ENCODE results near the gene ILF2.

ILF2 gene

GRCh38 chr1:153626904-153627714 is 43.7 kb downstream of the ILF2 start, which contains the start of gene S100A13:
TSS of gene S100A13 (minus strand) at chr1:153627505. CDS start at chr1:153626472, 1,033 bp downstream.
- H3K4me1 ChIP-seq (ENCODE audit: control insufficient read depth, insufficient read depth, low read length): peaks cover 45% of the 10 kb centered on the region
- H3K9me3 ChIP-seq (ENCODE audit: control insufficient read depth, insufficient read depth, low read depth, low read length): no peaks in the 10 kb centered on the region
- 0 out of 2 replicates have a peak, but pooled peaks cover 3% of the 10 kb centered on the region for H3K27me3 ChIP-seq (ENCODE audit: control insufficient read depth, insufficient read depth, low read length)
- peak within 1 kb of the TSS; percentile 79 for H3K9ac ChIP-seq (ENCODE audit: low read length)
- peak within 1 kb of the TSS; percentile 75 for H3K4me3 ChIP-seq (ENCODE audit: low read depth, low read length)
- peak within 1 kb of the TSS; percentile 50; the same call in 1 of the 2 replicates for H3K27ac ChIP-seq (ENCODE audit: low read depth, low read length)
- 0 out of 2 replicates have a peak, but pooled peaks cover 13% of the 10 kb centered on the region for H3K36me3 ChIP-seq (ENCODE audit: control insufficient read depth, insufficient read depth, low read length)

GRCh38 chr1:153626477-153626903 is 44.3 kb downstream of the ILF2 start:
- H3K27me3 ChIP-seq (ENCODE audit: control insufficient read depth, insufficient read depth, low read length): 0 out of 2 replicates have a peak, but pooled peaks cover 3% of the 10 kb centered on the region
- H3K4me1 ChIP-seq (ENCODE audit: control insufficient read depth, insufficient read depth, low read length): peaks cover 45% of the 10 kb centered on the region
- H3K36me3 ChIP-seq (ENCODE audit: control insufficient read depth, insufficient read depth, low read length): 0 out of 2 replicates have a peak, but pooled peaks cover 13% of the 10 kb centered on the region
- H3K4me3 ChIP-seq (ENCODE audit: low read depth, low read length): peak overlapping the region; percentile 75
- peak overlapping the region; percentile 79 for H3K9ac ChIP-seq (ENCODE audit: low read length)
- H3K27ac ChIP-seq (ENCODE audit: low read depth, low read length): peak overlapping the region; percentile 50; the same call in 1 of the 2 replicates
- H3K9me3 ChIP-seq (ENCODE audit: control insufficient read depth, insufficient read depth, low read depth, low read length): no peaks in the 10 kb centered on the region

GRCh38 chr1:153624965-153625611 is 45.7 kb downstream of the ILF2 start:
- Histone ChIP-seq H3K4me3 (ENCODE audit: low read depth, low read length) (no peak overlapping the region), H3K27ac (ENCODE audit: low read depth, low read length) (no peak overlapping the region), H3K27me3 (ENCODE audit: control insufficient read depth, insufficient read depth, low read length) (0 out of 2 replicates have a peak, but pooled peaks cover 3% of the 10 kb centered on the region), H3K9me3 (ENCODE audit: control insufficient read depth, insufficient read depth, low read depth, low read length) (no peaks in the 10 kb centered on the region), H3K4me1 (ENCODE audit: control insufficient read depth, insufficient read depth, low read length) (peaks cover 42% of the 10 kb centered on the region), H3K9ac (ENCODE audit: low read length) (no peak overlapping the region), H3K36me3 (ENCODE audit: control insufficient read depth, insufficient read depth, low read length) (peaks cover 16% of the 10 kb centered on the region; the same call in 1 of the 2 replicates)

- Histone ChIP-seq H3K36me3 (ENCODE audit: control insufficient read depth, insufficient read depth, low read length) (peaks cover 22% of the 10 kb centered on the region; the same call in 1 of the 2 replicates), H3K27ac (ENCODE audit: low read depth, low read length) (no peak overlapping the region), H3K4me1 (ENCODE audit: control insufficient read depth, insufficient read depth, low read length) (peaks cover 23% of the 10 kb centered on the region), H3K9me3 (ENCODE audit: control insufficient read depth, insufficient read depth, low read depth, low read length) (no peaks in the 10 kb centered on the region), H3K9ac (ENCODE audit: low read length) (no peak overlapping the region), H3K27me3 (ENCODE audit: control insufficient read depth, insufficient read depth, low read length) (0 out of 2 replicates have a peak, but pooled peaks cover 3% of the 10 kb centered on the region), H3K4me3 (ENCODE audit: low read depth, low read length) (no peak overlapping the region)
Measured at GRCh38 chr1:153623101-153623500, 47.7 kb downstream of the ILF2 start.

- H3K27me3 ChIP-seq (ENCODE audit: control insufficient read depth, insufficient read depth, low read length): no peaks in the 10 kb centered on the region
- no peaks in the 10 kb centered on the region for H3K9me3 ChIP-seq (ENCODE audit: control insufficient read depth, insufficient read depth, low read depth, low read length)
- H3K4me3 ChIP-seq (ENCODE audit: low read depth, low read length): no peak overlapping the region
- peaks cover 16% of the 10 kb centered on the region; the same call in 1 of the 2 replicates for H3K36me3 ChIP-seq (ENCODE audit: control insufficient read depth, insufficient read depth, low read length)
- no peak overlapping the region for H3K27ac ChIP-seq (ENCODE audit: low read depth, low read length)
- H3K4me1 ChIP-seq (ENCODE audit: control insufficient read depth, insufficient read depth, low read length): peaks cover 21% of the 10 kb centered on the region; the same call in 1 of the 2 replicates
- H3K9ac ChIP-seq (ENCODE audit: low read length): no peak overlapping the region
Measured at GRCh38 chr1:153619171-153619570, 51.6 kb downstream of the ILF2 start.

GRCh38 chr1:153617663-153618062 is 53.1 kb downstream of the ILF2 start:
- H3K9me3 ChIP-seq (ENCODE audit: control insufficient read depth, insufficient read depth, low read depth, low read length): no peaks in the 10 kb centered on the region
- H3K9ac ChIP-seq (ENCODE audit: low read length): no peak overlapping the region
- H3K27ac ChIP-seq (ENCODE audit: low read depth, low read length): no peak overlapping the region
- H3K4me3 ChIP-seq (ENCODE audit: low read depth, low read length): no peak overlapping the region
- H3K27me3 ChIP-seq (ENCODE audit: control insufficient read depth, insufficient read depth, low read length): no peaks in the 10 kb centered on the region
- peaks cover 24% of the 10 kb centered on the region for H3K4me1 ChIP-seq (ENCODE audit: control insufficient read depth, insufficient read depth, low read length)
- H3K36me3 ChIP-seq (ENCODE audit: control insufficient read depth, insufficient read depth, low read length): peaks cover 15% of the 10 kb centered on the region; the same call in 1 of the 2 replicates

GRCh38 chr1:153616917-153617311 is 53.9 kb downstream of the ILF2 start:
- Histone ChIP-seq H3K4me1 (ENCODE audit: control insufficient read depth, insufficient read depth, low read length) (peaks cover 30% of the 10 kb centered on the region), H3K27me3 (ENCODE audit: control insufficient read depth, insufficient read depth, low read length) (no peaks in the 10 kb centered on the region; the same call in 1 of the 2 replicates), H3K9ac (ENCODE audit: low read length) (no peak overlapping the region), H3K4me3 (ENCODE audit: low read depth, low read length) (no peak overlapping the region), H3K27ac (ENCODE audit: low read depth, low read length) (no peak overlapping the region), H3K36me3 (ENCODE audit: control insufficient read depth, insufficient read depth, low read length) (peaks cover 9% of the 10 kb centered on the region; the same call in 1 of the 2 replicates), H3K9me3 (ENCODE audit: control insufficient read depth, insufficient read depth, low read depth, low read length) (no peaks in the 10 kb centered on the region)

- no peak within 1 kb of the TSS for H3K27ac ChIP-seq (ENCODE audit: low read depth, low read length)
- H3K9ac ChIP-seq (ENCODE audit: low read length): no peak within 1 kb of the TSS
- H3K9me3 ChIP-seq (ENCODE audit: control insufficient read depth, insufficient read depth, low read depth, low read length): no peaks in the 10 kb centered on the region
- no peaks in the 10 kb centered on the region; the same call in 1 of the 2 replicates for H3K27me3 ChIP-seq (ENCODE audit: control insufficient read depth, insufficient read depth, low read length)
- H3K4me1 ChIP-seq (ENCODE audit: control insufficient read depth, insufficient read depth, low read length): peaks cover 34% of the 10 kb centered on the region
- H3K36me3 ChIP-seq (ENCODE audit: control insufficient read depth, insufficient read depth, low read length): peaks cover 9% of the 10 kb centered on the region; the same call in 1 of the 2 replicates
- no peak within 1 kb of the TSS for H3K4me3 ChIP-seq (ENCODE audit: low read depth, low read length)
Measured at GRCh38 chr1:153616144-153616916, 54.5 kb downstream of the ILF2 start, which contains the start of gene S100A14. TSS of gene S100A14 (minus strand) at chr1:153616325. CDS start at chr1:153615858, 467 bp downstream.

- Histone ChIP-seq H3K9ac (ENCODE audit: low read length) (no peak overlapping the region), H3K27ac (ENCODE audit: low read depth, low read length) (no peak overlapping the region), H3K36me3 (ENCODE audit: control insufficient read depth, insufficient read depth, low read length) (peaks cover 6% of the 10 kb centered on the region; the same call in 1 of the 2 replicates), H3K9me3 (ENCODE audit: control insufficient read depth, insufficient read depth, low read depth, low read length) (no peaks in the 10 kb centered on the region), H3K4me3 (ENCODE audit: low read depth, low read length) (no peak overlapping the region), H3K4me1 (ENCODE audit: control insufficient read depth, insufficient read depth, low read length) (peaks cover 34% of the 10 kb centered on the region), H3K27me3 (ENCODE audit: control insufficient read depth, insufficient read depth, low read length) (no peaks in the 10 kb centered on the region; the same call in 1 of the 2 replicates)
Measured at GRCh38 chr1:153615406-153615805, 55.4 kb downstream of the ILF2 start.

- Histone ChIP-seq H3K9me3 (ENCODE audit: control insufficient read depth, insufficient read depth, low read depth, low read length) (no peaks in the 10 kb centered on the region), H3K27me3 (ENCODE audit: control insufficient read depth, insufficient read depth, low read length) (no peaks in the 10 kb centered on the region; the same call in 1 of the 2 replicates), H3K9ac (ENCODE audit: low read length) (no peak overlapping the region), H3K36me3 (ENCODE audit: control insufficient read depth, insufficient read depth, low read length) (peaks cover 6% of the 10 kb centered on the region; the same call in 1 of the 2 replicates), H3K27ac (ENCODE audit: low read depth, low read length) (no peak overlapping the region), H3K4me3 (ENCODE audit: low read depth, low read length) (no peak overlapping the region), H3K4me1 (ENCODE audit: control insufficient read depth, insufficient read depth, low read length) (peaks cover 39% of the 10 kb centered on the region)
Measured at GRCh38 chr1:153614906-153615305, 55.9 kb downstream of the ILF2 start.

All from HUES6 (cell line).